Spleen (tissue), 7 donors: ENCODE data around the gene OR7G1.

Source experiments
- CTCF ChIP-seq, 11 experiments: fragments of 200-600 bp in 7 of 11; fragments of 450-650 bp in 4 of 11; sonication (generic) in 4 of 11; IDR thresholded peaks in 8 of 11; conservative IDR thresholded peaks in 3 of 11; 1 replicate in 7 of 11; 2 replicates in 4 of 11; pipeline versions ENCODE4 v1.4.0 to v1.8.0; 2016 to 2021; ENCODE audit warnings: antibody characterized with exemption in 11 of 11, inconsistent platforms in 4 of 11, mild to moderate bottlenecking in 1 of 11
- POLR2AphosphoS5 ChIP-seq, 3 donors: sonication (generic); formaldehyde crosslinking; IDR thresholded peaks; one replicate each; pipeline ENCODE4 v1.5.1; 2017; ENCODE audit warnings: antibody characterized with exemption in 3 of 3
- donor health status: DM: no; HTN: no; CAD: no; lungs with moderate emphysema.
- donor health status: DM: no; HTN: no; CAD: no.
- donor health status: DM: no; HTN: no; CAD: no.

GRCh38 chr19:9107375-9107774 lies 8.2 kb downstream of the OR7G1 start, which contains the start of gene OR7G2:
- TF ChIP-seq CTCF (IDR thresholded peaks at IDR 0.05 in 8 of 11, conservative IDR thresholded peaks at IDR 0.05 in 3 of 11): no peak
- no peak for TF ChIP-seq POLR2AphosphoS5 (IDR thresholded peaks at IDR 0.05)
